GM18502 (cell line): ENCODE results near the gene PRKCE.

Experiments used
- ATAC-seq: cut with Tn5 transposase; IDR thresholded peaks from one replicate; pipeline ENCODE4 v1.9.1; 2021; ENCODE audit warnings: mild to moderate bottlenecking; ENCODE audit not compliant: unreplicated experiment, poor library complexity

The PRKCE gene

DNA sequence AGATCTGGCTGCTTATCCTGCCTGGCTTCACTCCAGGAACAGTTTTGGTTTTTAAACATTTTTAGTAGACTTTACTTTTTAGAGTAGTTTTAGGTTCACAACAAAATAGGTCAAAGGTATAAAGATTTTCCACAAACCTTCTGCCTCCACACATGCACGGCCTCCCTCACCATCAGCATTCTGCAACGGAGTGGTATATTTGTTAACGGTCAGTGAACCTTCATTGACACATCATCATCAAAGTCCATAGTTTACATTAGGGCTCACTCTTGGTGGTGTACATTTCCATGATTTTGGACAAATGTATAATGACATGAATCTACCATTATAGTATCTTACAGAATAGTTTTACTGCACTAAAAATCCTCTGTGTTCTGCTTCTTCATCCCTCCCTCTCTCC is 342.6 kb downstream of the PRKCE start:
- no peak for ATAC-seq

DNA sequence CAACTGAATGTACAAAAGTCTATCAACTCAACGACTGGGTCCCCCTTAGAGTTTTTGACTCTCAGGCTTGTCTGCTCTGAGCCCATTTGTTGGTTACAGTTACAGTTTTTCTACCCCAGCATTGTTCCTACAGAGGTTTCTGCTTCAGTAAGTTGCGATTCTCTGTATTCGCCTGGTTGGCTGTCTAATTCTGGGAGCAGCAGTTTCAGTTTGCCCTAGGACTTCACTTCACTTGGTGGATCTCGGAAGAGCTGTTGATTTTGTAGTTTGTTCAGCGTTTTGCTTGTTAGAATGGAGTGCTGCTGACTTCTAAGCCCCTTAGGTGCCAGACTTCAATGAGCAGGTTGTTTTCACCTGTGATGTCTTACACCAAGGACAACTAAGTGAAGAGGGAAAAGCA is 349.2 kb downstream of the PRKCE start:
- ATAC-seq, result no peak

DNA sequence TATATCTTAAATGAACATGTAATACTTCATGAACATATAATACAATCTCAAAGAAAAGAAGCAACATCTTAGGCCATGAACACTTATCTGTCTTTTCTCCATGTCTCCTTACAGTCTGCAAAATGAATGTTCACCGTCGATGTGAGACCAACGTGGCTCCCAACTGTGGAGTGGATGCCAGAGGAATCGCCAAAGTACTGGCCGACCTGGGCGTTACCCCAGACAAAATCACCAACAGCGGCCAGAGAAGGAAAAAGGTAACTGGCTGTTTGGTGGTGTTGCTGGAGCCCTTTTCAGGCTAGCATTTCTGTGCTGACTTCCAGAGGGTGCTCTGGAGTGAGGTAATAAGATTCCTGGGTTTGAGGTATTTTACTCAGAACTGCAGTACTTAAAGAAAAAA is 349.8 kb downstream of the PRKCE start:
- ATAC-seq, result no peak

DNA sequence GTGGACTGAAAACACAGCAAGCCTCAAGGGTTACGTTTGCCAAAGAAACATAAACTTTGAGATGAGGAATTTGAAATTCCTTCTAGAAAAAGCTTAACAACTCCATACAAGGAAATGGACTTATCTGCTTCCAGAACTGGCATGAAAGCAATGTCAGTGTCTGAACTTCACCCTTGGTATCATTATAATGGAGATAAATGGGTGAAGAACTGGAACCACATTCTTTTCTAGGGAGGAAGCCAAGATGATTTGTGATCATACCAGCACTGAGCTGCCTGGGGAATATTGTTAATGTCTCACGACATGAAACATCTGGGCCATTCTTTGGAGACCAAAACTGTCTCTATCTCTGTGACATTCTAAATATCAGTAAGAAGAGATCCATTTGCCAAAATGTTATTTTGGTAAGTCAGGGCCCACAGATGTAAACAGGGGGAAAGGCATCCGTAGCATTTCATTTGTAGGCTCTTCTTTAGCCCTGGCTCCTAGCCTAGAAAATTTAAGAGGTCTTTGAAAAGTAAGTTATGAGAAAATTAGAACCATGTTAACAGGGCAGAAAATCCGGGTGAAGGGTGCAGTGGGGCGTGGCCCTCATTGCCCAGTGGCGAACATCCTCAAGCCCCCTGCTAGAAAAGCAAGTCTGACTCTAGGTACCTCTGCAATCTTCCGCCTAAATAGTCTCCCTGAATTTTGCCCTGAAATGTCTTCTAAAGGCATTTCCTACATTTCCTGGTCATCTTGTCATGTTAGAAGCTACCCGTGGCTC is 350.4 kb downstream of the PRKCE start:
- ATAC-seq, result no peak

DNA sequence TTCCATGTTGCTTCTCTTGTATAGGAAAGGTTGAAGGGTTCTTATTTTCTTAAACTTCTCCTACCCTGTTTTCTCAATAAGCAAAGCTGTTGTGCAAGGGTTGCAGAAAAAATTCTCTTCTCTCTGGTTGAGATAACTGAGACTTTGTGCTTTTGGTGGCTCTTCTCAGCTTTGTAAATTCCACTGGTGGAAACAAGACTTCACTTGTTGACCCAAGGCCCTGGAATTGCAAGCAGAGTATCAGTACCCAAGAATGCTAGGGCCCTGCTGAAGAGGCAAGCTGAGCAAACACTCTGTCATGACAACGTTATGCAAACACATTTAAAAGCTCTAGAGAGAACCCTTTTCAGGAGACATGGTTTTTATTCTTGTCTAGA is 351.0 kb downstream of the PRKCE start:
- no peak for ATAC-seq

DNA sequence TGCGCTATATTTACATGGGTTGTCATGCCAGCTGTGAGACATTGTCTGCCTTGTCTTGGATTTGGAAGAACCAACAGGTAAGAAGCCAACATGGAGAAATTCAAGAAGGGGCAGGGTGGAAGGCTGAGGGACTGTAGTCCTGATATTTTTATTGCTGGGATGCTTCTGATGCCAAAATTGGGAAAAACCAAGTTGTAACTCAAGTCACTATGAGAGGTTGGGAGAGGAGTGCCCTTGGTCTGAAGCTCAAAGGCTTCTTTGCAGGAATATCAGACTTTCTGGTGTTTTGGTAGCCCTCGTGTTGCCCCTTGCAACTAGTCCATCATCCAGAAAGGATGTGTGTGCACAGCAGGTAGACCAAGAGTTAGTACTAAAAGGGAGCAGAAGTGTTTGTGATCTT is 351.5 kb downstream of the PRKCE start:
- no peak for ATAC-seq

DNA sequence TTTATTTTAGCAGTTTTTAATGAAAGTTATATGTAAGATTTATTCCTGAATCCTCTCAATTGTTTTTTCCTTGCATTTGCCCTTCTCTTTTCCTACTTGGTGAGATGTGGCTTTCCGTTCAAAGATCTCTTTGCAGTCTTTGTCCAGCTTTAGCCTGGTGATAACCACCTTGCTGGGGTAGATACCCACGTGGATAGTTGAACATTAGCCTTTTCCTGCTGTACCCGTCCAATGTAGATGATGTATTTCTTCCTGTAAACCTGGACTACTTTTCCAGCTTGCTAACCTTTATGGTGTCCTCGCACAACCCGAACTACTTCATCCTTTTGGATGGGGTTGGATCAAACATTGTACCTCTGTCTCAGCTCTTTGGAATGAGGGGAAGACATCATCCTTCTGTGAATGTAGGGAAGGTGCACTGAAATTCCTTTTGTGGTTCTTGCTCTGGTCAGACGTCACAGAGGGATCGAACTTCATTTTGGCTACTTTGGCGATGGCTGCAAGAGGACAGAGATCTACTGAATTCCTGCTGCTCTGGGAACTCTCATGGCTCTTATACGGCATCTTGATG is 352.5 kb downstream of the PRKCE start:
- no peak for ATAC-seq

DNA sequence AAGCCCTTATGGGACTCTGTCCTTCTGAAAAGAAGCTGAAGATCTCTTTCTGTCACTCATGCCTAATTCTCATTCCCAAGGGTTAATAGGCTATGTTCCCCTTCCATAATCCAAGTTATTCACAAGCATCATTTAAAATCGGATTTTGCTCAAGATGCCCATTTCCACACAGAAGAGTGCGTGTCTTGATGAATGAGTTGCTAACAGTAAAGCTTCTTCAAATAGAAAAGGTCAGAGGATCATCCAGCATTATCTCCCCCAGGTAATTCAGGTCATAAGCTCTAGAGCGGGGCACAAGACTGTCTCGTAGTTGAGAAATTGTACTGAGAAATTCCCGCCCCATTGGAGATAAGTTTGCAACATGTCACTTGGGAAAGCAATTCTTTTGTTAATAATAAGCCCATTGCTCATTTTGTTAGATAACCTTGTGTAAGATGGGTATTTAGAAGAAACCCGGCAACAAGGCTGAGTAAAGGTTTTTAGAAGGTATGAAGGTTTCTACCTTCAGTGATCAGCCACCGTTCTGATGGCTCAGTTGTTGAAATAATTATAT is 355.1 kb downstream of the PRKCE start:
- ATAC-seq, result no peak

DNA sequence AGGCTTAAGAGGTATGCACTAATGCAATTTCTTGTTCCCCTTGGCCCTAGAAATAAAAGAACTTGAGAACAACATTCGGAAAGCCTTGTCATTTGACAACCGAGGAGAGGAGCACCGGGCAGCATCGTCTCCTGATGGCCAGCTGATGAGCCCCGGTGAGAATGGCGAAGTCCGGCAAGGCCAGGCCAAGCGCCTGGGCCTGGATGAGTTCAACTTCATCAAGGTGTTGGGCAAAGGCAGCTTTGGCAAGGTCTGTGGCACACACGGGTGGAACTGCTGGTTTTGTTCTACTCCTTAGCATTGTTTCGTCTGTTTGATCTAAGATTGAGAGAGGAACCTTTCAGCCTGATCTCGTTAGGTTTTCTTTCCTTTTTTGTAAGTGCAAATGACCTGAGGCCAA is 355.9 kb downstream of the PRKCE start:
- no peak for ATAC-seq

DNA sequence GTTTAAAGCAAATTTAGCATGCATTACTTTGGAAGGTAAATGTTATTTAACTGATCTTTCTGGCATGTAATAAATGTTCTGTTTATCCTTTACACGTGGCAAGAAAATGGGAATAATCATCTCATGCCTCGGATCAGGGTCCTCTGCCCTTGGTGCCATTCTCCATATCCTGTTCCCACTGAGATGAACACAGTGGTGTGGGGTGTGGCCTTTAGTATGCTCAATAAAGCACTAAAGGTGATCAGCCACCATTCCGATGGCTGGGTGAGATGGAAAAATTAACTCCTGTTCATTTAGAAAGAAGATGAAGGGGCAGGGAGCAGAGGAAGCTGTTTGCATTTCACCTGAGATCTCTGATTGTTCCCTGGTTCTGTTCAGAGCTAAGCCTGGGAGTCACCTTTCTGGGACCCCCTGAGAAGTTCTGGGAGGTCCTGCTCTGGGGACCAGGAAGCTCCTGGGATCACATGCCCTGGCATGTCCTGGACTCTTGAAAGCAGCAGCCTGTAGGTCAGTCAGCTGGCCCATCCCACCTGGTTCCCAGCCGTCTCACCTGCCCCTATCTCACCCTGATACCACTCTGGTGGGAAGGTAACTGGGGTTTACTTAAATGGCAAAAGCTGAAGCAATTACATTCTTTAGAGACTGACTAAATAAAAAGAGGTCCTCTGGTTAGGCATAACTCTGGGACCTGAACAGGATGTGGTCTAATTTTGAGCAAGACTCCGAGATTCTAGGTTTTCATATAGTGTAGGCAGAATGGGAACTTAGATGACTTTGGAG is 356.8 kb downstream of the PRKCE start:
- ATAC-seq, result no peak

DNA sequence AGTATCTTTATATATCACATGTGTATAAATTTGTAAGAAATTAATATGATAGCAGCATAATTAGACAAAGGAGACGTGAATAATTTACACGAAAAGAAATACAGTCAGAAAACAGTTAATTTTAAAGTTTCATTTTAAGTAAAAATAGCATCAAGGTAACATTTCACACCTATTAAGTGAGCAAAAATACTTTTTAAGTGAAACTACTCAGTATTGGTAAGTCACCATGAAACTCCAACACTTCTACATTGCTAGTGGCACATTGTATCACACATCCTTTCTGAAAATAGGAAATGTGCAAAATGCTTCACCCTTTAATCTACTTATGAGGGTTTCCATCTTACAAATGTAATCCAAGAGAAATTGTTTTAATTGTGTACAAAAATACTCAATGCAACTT is 357.8 kb downstream of the PRKCE start:
- no peak for ATAC-seq

DNA sequence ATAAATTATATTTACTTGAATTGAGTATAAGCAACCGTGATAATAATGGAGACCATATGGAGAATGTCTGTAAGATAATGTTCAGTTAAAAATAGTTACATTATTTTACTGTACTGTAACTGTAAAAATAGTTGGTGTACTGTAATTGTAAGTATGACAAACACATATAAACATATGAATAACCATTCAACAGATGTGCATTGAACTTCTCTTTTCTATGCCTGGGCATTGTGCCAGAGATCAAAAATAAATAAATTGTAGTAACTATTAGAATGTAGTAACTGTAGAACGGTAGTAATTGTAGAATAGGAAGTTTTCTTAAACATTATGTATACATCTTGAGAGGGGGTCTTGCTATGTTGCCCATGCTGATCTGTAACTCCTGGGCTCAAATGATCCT is 358.3 kb downstream of the PRKCE start:
- no peak for ATAC-seq

DNA sequence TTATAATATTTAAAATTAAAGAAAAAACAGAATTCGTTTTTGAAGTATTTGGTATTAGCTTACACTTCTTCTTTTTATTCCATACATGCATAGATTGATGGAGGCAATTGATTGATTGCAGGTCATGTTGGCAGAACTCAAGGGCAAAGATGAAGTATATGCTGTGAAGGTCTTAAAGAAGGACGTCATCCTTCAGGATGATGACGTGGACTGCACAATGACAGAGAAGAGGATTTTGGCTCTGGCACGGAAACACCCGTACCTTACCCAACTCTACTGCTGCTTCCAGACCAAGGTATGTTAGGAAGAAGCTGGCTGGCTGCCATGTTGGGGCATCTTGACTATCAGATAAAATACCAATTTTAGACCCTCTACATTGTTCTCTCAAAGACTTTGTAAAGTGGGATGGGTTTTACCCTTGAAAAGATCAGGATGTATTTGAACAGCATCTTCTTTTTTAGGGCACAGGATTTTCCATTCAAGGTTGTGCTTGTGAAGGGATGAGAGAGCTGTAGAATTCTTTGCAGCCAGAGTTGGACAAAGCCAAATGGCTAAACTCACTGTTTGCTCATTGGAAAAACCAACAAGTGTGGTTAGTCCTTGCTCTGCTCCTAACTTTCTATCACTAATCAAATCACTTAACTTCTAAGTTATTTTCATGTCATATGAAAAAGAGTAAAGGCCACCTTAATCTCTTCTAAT is 358.9 kb downstream of the PRKCE start:
- ATAC-seq, result no peak

DNA sequence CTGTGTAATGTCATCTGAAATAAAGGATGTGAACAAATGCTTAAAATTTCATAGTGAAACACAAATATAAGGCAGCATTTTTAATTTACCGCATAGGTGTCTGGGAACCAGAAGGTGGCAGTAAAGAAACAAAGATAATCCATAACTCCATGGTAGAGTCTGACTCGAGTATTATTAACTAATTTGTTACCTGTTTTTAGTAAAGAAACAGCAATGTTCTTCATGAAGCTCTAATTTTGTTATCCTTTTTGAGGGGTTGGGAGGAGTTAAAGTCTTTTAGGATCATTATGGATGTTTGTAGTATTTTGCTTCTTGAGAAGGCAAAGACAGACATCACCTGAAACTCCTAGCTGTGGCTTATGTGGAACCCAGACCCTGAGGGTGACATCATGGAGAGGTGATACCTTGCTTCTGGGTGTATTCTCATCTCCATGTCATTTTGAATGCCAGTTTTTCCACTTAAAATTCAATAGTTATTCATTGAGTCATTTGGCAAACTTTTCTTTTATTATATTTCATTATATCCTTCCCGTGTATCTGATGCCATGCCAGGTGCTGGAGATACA is 359.5 kb downstream of the PRKCE start:
- ATAC-seq, result no peak

DNA sequence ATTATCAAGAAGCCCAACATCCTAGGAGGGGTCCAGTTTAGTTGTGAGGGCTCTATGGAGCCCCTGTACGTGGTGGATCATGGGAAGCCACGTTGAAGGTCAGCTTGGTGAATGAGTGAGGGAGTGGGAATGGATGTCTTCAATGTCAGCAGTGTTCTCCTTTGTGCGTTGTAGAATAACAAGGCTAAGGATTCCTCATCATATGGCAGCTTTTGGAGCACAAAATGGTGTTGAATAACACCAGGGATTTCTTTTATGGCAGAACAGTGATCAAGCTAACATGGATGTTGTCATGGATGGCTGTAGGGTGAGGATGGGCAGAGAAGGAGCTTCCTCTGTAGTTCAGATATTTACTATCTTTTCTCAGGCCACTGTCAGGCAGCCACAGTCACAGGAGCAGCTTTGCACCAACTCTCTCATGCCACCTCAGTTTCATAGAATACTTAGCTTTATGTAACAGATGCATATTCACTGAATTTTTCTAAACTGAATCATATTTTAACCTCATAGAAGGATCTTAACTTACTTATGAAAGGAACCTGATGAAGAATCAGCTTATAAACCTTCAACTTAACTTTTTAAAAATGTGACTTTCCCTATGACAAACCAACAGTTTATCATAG is 361.3 kb downstream of the PRKCE start:
- no peak for ATAC-seq

DNA sequence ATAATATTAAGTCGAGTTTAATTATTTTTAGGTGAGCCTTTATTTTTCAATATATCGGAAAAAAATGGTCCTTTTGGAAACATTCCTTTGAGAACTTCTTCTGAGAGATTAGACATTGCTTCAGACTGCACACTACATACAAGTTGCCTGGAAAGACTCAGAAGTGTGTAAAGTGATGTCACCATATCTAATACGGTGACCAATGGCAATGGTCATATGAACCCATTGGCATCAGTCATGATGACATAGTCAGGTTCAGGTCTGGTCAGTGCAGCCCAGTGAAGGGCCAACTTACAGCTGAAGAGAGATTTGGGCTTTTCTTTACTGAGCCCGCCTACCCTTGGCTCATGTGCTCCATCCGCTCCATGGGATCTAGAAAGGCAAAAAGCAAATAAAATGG is 362.3 kb downstream of the PRKCE start:
- no peak for ATAC-seq

DNA sequence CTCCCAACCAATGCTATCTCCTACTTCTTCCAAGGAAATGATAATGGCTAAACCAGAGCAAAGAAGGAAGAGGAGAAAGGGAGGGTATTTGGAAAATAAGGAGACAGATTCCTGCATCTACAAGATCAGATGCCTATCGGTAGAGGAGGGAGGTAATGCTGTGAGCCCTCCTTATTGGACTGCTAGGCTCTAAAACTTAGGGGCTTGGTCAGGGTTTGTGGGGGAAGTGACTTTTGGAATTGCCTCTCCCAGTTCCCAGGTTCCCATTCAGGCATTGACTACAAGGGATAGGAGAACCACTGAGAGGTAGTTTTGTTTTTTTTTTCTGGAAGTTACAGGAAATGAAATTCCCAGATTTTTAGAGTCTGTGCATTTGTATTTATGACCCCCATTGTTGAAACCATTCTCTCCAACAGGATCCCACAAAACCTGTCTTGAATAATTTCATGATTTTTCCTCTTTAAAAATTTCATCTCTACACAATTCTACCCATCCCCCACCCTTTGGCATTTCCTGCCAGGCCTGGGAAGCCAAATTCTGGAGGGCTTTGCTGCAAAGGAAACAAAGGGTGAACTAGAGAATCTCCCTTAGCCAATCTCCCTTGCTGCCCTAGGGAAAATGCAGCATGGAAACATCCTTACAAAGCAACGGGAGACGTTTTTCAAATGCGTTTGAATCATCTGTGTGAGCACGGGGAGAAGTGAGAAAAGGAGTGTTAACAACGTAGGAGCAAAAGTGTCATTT is 363.6 kb downstream of the PRKCE start:
- no peak for ATAC-seq

DNA sequence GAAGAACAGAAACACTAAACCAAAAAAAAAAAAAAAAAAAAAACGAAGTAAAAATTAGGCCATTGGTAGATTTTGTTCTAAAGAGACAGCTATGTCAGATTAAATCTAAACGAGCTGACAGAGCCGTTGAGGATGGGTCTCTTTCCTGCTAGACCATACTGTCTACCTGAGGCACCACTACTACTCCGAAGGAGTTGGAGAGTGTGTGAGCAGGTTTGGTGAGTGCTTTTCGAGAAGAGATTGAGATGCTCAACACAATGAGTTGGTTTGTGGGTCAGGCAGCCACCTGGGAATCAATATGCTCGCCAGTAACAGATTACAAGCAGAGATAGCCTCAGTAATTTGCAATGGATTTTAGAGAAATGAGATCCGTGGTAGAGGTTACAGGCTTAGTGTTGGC is 364.2 kb downstream of the PRKCE start:
- ATAC-seq, result no peak

DNA sequence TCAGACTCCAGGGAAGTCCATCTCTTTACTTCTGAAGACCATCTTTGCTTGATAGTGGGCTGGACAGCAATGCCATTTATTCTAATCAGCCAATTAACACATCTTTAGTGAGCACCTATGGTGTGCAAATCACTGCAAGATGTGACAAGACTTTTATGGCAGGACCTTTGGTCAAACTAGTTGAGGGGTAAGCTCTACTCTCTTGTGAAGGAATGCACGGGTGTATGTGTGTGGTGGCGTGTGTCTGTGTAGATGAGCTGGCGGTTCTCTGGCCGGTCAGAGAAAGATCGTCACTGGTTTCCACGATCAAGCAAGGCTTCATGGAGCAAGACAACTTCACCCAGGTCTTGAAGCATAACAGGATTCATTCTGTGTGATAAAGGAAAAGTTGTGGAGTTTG is 364.6 kb downstream of the PRKCE start:
- no peak for ATAC-seq
